ENCODE data around the gene P2RX1.

Gene P2RX1

DNA sequence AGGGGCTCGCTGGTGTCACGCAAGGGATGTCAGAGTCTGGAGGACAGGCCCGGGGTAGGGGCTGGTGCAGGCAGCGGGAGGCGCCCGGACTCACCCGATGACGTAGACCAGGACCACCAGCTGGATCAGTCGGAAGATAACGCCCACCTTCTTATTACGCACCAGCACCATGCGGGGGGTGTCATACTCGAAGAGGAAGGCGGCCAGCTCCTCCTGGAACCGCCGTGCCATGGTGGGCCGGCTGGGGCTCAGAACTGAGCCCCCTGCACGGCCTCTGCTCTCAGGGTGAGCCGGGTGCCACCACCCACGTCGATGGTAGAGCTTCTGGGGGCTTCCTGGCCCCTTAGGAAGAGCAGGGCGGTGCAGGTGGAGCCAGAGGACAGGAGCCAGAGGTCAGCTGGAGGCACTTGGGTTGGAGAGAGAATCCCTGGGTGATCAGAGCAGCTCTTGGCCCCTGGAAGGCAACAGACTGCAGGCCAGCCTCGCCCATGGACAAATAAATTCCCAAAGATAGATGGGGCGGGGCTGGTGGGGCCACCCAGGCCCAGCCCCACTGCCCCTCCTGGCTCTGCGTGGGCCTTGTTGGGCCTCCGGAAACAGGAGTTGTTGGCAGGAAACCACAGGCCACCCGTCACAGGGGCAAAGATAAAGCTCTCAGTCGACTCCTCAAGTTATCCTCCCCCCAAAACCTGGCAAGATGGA, at the start of gene P2RX1:
P2RX1 (minus strand) TSS at position 471 of the 702 bp plus-strand sequence; CDS start at position 231, 240 bp downstream.
- DNase-seq = no peak

- DNase-seq = peak; percentile 68
These were observed 49.0 kb upstream of the P2RX1 start for GRCh38 chr17:3965118-3965800.

DNA sequence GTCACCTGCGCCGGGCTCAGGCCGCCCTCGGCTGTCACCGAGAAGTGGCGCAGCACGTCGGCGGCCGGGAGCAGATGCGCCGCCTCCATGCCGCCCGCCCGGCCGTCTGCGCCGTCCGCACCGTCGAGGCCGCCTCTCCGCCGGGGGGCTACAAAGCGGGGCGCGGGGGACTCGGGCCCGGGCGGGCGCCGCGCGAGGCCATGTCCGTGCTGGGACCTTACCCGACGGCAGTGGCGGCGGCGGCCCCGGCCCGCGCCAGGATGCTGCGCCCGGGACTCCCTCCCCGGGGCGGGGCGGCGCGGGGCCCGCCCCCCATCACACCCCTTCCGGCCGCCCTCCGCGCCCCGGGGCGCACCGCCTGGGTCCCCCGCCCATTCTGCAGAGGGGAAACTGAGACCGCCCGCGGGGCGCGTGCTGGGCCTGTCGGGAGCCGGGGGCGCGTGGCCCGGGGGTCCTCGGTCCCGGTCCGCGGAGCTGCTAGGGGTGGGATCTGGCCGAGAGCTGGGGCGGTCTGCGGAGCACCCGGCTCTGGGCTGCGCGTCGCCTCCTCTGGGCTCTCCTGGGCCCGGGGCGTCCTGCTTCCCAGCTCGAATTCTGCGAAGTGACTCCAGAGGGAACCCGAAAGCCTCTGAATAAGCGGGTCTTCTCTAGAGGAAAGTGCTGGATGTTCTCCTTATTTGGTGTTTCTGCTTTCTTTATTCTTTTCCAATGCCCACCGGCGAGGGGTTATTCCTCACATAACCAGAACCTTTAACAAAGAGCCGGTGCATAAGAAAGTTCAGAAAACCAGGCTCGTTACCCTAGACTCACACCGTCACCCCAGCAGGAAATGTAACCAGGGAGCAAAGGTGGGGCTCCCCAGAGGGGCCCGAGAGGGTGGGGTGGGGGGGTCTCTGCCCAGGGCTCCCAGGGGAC, 48.2 kb upstream of the P2RX1 start, which contains the start of gene ATP2A3:
ATP2A3 (minus strand) TSS at position 235 of the 915 bp plus-strand sequence; CDS start at position 89, 146 bp downstream.
- peak; percentile 47 for DNase-seq

GRCh38 chr17:3963237-3964201, 47.3 kb upstream of the P2RX1 start:
- DNase-seq = no peak

DNA sequence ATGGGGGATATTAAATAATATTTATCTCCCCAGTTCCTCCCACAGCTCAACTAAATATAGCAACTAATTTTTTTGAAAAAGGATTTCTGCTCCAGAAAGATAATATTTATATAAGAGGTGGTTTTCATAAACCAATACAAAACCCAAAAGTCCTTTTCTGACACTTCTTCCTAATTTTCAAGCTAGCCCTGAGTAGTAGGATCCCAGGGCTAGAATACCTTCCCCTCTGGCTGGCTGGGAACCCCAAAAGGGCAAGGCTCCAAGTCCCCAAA, 46.6 kb upstream of the P2RX1 start:
- DNase-seq = no peak

DNA sequence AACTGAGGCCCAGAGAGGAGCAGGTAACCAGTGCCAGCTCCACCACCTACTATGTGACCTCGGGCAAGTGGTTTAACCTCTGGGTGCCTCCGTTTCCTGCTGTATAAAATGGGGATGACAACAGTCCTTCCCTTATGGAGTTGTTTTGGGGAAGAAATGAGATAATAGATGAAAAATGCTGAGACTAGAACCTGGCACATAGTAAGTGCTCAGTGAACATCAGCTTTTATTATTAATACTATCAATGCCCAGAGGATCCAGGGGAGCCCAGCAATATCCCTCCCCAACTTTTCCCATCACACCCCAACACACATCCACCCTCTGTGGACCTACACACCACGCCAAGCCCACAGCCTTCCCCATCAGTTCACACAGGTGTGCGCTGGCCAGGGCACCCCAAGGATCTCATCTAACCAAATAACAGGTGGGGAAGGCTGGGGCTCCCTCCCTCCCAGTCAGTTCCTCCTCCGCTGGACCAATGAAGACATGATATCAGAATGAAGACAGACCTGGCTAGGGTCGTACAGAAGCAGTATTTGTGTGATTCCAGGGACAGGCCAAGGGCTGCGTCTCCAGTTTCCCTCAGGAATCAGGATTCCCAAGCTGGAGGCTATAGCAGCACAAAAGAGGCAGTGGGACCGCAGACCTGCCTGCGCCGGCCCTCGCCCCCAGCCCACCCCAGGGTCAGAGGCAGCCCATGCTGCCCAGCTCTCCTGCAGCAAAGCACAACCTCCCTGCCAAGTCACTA, 46.1 kb upstream of the P2RX1 start:
- DNase-seq = no peak

- DNase-seq = no peak
These were observed 45.3 kb upstream of the P2RX1 start for GRCh38 chr17:3961564-3962047.

DNA sequence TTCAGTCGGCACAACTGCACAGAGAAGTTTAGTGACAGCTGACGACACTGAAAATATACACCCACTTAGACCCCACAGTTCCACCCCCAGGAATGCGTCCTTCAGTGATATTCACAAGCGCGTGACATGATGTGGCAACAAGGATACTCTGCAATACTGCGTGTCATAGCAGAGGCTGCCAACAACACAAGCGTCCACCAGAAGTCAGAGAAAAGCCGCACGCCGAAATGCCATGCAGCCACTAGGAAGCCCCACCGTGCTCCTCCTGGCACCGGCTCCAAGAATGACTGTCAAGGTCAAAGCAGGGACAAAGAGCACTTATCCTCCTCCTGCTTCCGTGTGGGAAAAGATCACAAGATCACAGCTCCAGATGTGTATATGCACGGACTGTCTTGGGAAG, 44.5 kb upstream of the P2RX1 start:
- no peak for DNase-seq

- DNase-seq = no peak
These were observed 43.8 kb upstream of the P2RX1 start for GRCh38 chr17:3959921-3960601.

GRCh38 chr17:3959295-3959899, 43.1 kb upstream of the P2RX1 start:
- peak; percentile 36 for DNase-seq

DNA sequence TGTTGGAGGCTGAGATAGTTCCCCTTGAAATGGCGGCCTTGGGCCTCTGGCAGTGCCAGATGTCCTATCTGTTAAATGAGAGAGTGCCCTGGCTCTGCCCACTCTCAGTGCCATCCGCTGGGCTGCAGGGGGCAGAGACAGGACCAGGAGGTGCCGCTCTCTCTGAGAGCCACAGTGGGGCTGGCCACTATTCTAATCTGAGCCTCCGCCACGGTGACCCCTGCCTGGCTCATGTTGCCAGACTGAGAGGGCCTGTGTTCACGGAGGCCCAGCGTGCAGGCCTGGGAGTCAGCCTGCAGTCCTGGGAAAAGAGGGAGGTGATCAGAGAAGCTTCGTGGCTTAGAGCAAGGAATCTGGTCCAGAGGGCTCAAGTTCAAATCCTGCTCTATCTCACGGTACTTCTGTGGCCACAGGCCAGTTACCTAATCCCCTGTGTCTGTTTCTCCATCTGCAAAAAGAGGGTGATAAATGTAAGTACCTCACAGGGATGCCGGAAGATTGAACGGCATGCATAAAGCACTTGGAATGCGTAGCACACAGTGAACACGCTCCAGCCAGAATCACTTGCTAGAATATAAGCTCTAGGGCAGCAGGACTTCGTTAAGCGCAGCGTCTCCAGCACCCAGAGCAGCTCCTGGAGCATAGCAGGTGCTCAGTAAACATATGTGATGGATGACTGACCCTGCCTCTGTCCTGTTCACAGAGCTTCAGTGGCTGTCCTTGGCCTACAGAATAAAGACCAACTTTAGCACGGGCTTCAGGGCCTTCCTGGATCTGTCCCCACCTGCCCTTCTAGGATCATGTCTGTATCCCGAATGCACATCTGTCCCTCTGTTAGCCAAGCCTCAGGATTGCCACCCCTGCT, 41.7 kb upstream of the P2RX1 start:
- DNase-seq = no peak

- peak; percentile 95 for DNase-seq
These were observed 40.7 kb upstream of the P2RX1 start for GRCh38 chr17:3956983-3957382.

GRCh38 chr17:3956327-3956957, 40.2 kb upstream of the P2RX1 start:
- DNase-seq = no peak

GRCh38 chr17:3955673-3955988, 39.4 kb upstream of the P2RX1 start:
- no peak for DNase-seq

DNA sequence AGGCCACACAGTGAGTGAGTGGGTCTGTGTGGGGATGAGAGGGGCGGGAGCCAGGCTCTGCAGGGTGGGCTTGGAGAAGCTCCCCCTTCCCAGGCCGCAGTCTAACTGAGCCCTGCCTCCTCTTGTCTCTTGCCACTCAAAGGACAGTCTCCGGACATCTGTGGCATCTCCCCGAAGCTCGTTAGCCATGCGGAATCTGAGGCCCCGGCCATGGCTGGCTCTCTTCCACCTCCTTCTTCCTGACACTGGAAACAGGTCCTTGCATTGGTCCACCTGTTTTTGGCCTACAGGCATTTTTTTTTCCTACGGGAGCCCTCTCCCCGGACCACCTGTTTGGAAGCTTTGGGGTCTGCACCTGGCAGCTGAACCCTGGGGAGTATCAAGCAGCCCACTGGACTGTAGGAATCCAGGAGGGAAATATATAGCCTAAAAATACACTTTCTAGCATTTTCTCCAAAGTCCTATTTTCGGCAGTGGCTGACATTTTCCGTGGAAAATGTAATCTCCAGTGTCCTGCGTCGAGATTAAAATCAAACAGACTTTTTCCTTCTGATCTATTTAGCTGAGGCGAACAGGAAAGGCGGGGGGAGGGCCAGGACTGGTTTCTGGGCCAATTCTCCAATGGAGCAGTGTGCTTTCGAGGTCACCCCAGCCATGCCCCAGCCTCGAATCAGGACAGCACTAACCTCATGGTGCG, 38.9 kb upstream of the P2RX1 start:
- no peak for DNase-seq

DNA sequence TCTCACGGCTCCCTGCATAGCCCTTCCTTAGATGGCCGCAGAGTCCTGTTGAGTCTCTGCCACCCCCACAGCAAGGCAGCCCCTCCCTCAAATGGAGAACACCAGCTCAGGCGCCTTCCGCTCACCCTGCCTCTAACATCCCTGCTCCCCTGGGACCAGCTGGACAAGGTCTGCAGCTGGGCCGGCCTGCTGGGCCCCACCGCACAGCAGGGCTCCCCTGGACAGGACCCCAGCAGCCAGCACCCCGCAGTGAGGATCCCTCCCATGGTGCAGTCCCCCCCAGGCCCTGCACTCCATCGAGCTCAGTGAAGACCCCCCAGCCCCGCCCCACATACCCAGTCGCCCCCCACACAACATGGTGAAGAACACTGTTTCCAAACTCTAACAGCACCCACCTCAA, 37.8 kb upstream of the P2RX1 start:
- no peak for DNase-seq

DNA sequence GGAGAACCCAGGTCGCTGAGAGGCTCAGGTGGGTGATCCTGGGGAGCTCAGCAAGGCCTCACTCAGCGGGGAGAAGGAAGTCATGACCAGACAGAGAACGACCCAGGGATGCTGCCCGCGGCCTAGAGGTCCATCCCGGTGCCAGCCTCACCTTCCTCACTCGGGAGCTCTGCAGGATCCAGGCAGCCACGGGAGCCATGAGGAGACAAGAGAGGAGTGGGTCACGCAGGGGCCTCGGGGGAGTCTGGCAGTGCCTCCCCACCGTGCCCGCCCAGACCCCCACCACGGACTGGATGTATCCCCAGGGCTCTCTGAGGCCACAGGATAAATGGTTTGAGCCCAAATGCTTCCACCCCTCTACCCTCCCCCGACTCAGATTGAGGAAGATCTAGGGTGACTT, 37.3 kb upstream of the P2RX1 start:
- DNase-seq = no peak

- no peak for DNase-seq
These were observed 35.9 kb upstream of the P2RX1 start for GRCh38 chr17:3952186-3952585.
